NT2/D1 (cell line): ENCODE results near the gene PRR32.
"Not testable (repeated sequence)": the region's sequence is repeated elsewhere in the genome, so short reads cannot be mapped to it uniquely, and the experiment has no call there.

Source experiments
- DNase-seq: peaks from one replicate; pipeline ENCODE4 v3.0.0-alpha.2; 2011; ENCODE audit warnings: low read depth, low spot score
- H3K27me3 ChIP-seq: 2 replicates; pipeline ENCODE4 v1.6.0; 2011; ENCODE audit warnings: mild to moderate bottlenecking; ENCODE audit not compliant: insufficient read length, insufficient read depth
- H3K36me3 ChIP-seq: 2 replicates; pipeline ENCODE4 v1.6.1; 2011; ENCODE audit warnings: mild to moderate bottlenecking, low read length, mixed read lengths; ENCODE audit not compliant: insufficient read depth, insufficient read length
- H3K4me1 ChIP-seq: 2 replicates; pipeline ENCODE4 v1.5.1; 2011; ENCODE audit not compliant: insufficient read depth, insufficient read length
- H3K4me3 ChIP-seq: 2 replicates; pipeline ENCODE4 v1.5.1; 2011; ENCODE audit warnings: low read depth; ENCODE audit not compliant: insufficient read length
- H3K9ac ChIP-seq: 2 replicates; pipeline ENCODE4 v1.6.0; 2011; ENCODE audit warnings: low read depth; ENCODE audit not compliant: insufficient read length
- H3K9me3 ChIP-seq: 2 replicates; pipeline ENCODE4 v1.5.1; 2011; ENCODE audit warnings: mild to moderate bottlenecking, low read length; ENCODE audit not compliant: insufficient read depth
- SUZ12 ChIP-seq: IDR thresholded peaks from 2 replicates; pipeline ENCODE4 v1.6.1; 2011; ENCODE audit not compliant: insufficient read length, insufficient read depth; ENCODE audit errors: extremely low read depth
- YY1 ChIP-seq: IDR thresholded peaks from 2 replicates; pipeline ENCODE4 v1.6.1; 2011; ENCODE audit not compliant: insufficient read length, insufficient read depth
- ZNF274 ChIP-seq: IDR thresholded peaks from 2 replicates; pipeline ENCODE4 v1.6.1; 2011; ENCODE audit warnings: mild to moderate bottlenecking, low read depth, low read length

The PRR32 gene, protein sequence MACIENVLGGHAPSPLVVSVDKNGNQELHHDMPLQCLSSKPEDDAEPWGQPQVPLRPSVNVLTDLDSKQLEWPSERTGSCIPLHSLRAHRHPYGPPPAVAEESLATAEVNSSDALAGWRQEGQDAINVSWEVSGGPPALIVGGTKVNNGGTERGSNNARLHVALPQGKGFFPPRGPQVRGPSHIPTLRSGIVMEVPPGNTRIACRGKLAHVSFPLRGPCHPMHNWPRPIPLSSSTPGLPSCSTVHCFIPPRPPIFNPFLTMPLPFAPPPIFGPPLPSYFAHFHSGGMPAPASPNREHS

DNA sequence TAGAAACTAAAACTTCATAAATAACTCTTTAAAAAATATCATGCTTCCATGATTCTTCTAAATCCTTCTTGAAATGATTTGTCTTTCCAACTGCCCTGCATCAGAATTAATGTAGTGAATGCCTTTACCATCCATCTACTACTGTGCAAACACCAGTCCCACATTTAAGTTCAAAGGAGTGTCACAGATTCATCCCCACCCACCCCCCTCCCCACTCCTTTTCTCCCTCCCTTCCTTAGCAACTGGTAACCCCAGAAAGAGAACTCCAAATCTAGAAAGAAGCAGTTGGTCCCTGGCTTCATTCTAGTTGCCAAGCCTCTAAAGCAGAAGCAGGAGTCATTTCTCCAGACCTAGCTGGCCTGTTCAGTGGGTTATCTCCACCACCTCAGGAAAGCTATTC lies at the start of gene PRR32:
PRR32 (plus strand) TSS at position 301 of the 400 bp plus-strand sequence. CDS start 115 bp downstream, outside the sequence.
- H3K9ac ChIP-seq = no peak within 1 kb of the TSS
- TF ChIP-seq SUZ12 (no peak), ZNF274 (no peak), YY1 (no peak)

GRCh38 chrX:126770179-126770578 lies 49.4 kb upstream of the PRR32 start:
- Histone ChIP-seq H3K27me3 (no peaks in the 10 kb centered on the region), H3K9ac (no peak overlapping the region), H3K36me3 (no peaks in the 10 kb centered on the region), H3K9me3 (no peaks in the 10 kb centered on the region), H3K4me1 (no peaks in the 10 kb centered on the region), H3K4me3 (no peak overlapping the region)
- TF ChIP-seq SUZ12 (no peak), ZNF274 (no peak), YY1 (no peak)
- DNase-seq = peak; percentile 25

More for the DNA sequence above, at the start of gene PRR32:
- Histone ChIP-seq H3K36me3 (no peaks in the 10 kb centered on the region), H3K4me1 (no peaks in the 10 kb centered on the region), H3K4me3 (no peak within 1 kb of the TSS), H3K9me3 (no peaks in the 10 kb centered on the region), H3K27me3 (no peaks in the 10 kb centered on the region)
- no peak for DNase-seq

- Histone ChIP-seq H3K9me3 (no peaks in the 10 kb centered on the region), H3K4me1 (no peaks in the 10 kb centered on the region), H3K36me3 (no peaks in the 10 kb centered on the region), H3K27me3 (no peaks in the 10 kb centered on the region), H3K9ac (no peak overlapping the region), H3K4me3 (no peak overlapping the region)
- no peak for TF ChIP-seq SUZ12
- TF ChIP-seq YY1 = no peak
- TF ChIP-seq ZNF274 = no peak
- DNase-seq = no peak
These were observed 34.0 kb upstream of the PRR32 start for GRCh38 chrX:126785539-126785938.

GRCh38 chrX:126799059-126799458 lies 20.5 kb upstream of the PRR32 start:
- no peaks in the 10 kb centered on the region for H3K4me1 ChIP-seq
- no peaks in the 10 kb centered on the region for H3K9me3 ChIP-seq
- H3K9ac ChIP-seq = no peak overlapping the region
- no peak for DNase-seq
- no peaks in the 10 kb centered on the region for H3K27me3 ChIP-seq
- TF ChIP-seq YY1 (no peak), ZNF274 (no peak), SUZ12 (no peak)
- no peak overlapping the region for H3K4me3 ChIP-seq
- no peaks in the 10 kb centered on the region for H3K36me3 ChIP-seq

DNA sequence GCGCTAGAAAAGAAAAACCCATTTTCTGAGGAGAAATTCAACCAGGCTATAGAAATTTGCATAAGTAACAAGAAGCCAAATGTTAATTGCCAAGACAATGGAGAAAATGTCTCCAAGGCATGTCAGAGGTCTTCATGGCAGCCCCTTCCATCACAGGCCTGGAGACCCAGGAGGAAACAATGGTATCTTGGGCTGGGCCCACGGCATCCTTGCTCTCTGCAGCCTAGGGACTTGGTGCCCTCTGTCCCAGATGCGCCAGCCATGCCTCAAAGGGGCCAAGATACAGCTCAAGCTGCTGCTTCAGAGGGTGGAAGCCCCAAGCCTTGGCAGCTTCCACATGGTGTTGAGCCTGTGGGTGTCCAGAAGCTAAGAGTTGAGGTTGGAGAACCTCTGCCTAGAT lies 12.7 kb upstream of the PRR32 start:
- not testable (repeated sequence) for H3K9ac ChIP-seq, H3K4me1 ChIP-seq, H3K27me3 ChIP-seq, DNase-seq, H3K36me3 ChIP-seq, H3K9me3 ChIP-seq, H3K4me3 ChIP-seq

GRCh38 chrX:126815806-126816205 lies 3.7 kb upstream of the PRR32 start:
- no peak overlapping the region for H3K4me3 ChIP-seq
- no peak for DNase-seq
- H3K36me3 ChIP-seq = no peaks in the 10 kb centered on the region
- H3K4me1 ChIP-seq = no peaks in the 10 kb centered on the region
- H3K9me3 ChIP-seq = no peaks in the 10 kb centered on the region
- TF ChIP-seq SUZ12 (no peak), ZNF274 (no peak), YY1 (no peak)
- no peak overlapping the region for H3K9ac ChIP-seq
- no peaks in the 10 kb centered on the region for H3K27me3 ChIP-seq

DNA sequence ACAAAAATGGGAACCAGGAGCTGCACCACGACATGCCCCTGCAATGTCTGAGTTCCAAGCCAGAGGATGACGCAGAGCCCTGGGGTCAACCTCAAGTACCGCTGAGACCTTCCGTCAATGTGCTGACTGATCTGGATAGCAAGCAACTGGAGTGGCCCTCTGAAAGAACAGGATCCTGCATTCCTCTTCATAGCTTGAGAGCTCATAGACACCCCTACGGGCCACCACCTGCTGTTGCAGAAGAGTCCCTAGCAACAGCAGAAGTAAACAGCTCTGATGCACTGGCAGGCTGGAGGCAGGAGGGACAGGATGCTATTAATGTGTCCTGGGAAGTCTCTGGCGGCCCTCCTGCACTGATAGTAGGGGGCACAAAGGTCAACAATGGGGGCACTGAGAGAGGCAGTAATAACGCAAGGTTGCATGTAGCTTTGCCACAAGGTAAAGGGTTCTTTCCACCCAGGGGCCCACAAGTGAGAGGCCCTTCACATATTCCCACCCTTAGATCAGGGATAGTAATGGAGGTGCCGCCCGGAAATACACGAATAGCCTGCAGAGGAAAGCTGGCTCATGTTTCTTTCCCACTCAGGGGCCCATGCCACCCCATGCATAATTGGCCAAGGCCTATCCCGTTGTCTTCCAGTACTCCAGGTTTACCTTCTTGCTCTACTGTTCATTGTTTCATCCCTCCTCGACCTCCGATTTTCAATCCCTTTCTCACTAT lies 1.3 kb downstream of the PRR32 start:
- Histone ChIP-seq H3K27me3 (no peaks in the 10 kb centered on the region), H3K9me3 (no peaks in the 10 kb centered on the region), H3K36me3 (no peaks in the 10 kb centered on the region), H3K4me1 (no peaks in the 10 kb centered on the region), H3K4me3 (no peak overlapping the region), H3K9ac (no peak overlapping the region)
- TF ChIP-seq ZNF274 (no peak), SUZ12 (no peak), YY1 (no peak)
- no peak for DNase-seq
